ENCODE results near the gene STXBP5L. TPM values are rescaled to one million over a fixed set of nuclear protein-coding genes. Genes with fewer than 3 reads are reported as not detected.
"Not testable (repeated sequence)": the region's sequence is repeated elsewhere in the genome, so short reads cannot be mapped to it uniquely, and the experiment has no call there.

STXBP5L gene
- total and polyA plus RNA-seq, 10 of the 15 experiments (the other 5 are each of a cell fraction or from before 2014, with no cell fraction given): under 0.01 to 0.08 (median 0.04) TPM; not detected in 6

DNA sequence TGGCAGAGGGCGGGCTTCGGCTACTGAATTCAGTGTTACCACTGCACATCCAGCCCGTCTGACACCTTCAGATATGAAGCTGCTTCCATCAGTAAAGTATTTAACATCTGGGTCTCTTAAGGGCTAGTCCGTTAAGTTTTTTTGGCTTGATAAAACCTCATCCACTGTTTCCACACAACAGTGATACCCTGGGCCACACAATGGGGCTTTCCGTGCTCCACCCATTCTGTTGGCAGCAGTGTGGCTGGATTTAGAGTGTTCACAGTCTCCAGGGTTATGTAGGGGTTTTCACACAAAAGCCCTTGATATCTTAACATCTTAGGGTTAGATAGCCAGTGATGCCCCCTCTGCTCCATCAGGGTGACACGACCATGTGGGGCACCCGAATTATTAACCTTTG lies 165.0 kb downstream of the STXBP5L start:
- DNase-seq (ENCODE audit: low read depth, low spot score) (no peak), FAIRE-seq (no peak), ATAC-seq (no peak)
- RAD21 ChIA-PET (ENCODE audit: unreplicated experiment): no interaction called here
- BruUV-seq (replicated peaks): no TSS peak
- no peaks in the 10 kb centered on the region for H3K27me3 ChIP-seq (replicated peaks in 1 of 2; ENCODE audit: control insufficient read depth in 2 of 2, insufficient read depth in 2 of 2, low read length in 1 of 2)
- H3K27ac ChIP-seq (ENCODE audit: control insufficient read depth, insufficient read depth): no peak overlapping the region
- SMC1A ChIA-PET (ENCODE audit: uncharacterized antibody, unreplicated experiment): no interaction called here
- no peak overlapping the region for H3K4me2 ChIP-seq (ENCODE audit: control insufficient read depth, insufficient read depth)
- in situ Hi-C loops (cut with MboI) (no loop called here), intact Hi-C loops (cut with micrococcal nuclease; ENCODE audit: unreplicated experiment) (no loop called here)
- POLR2A ChIA-PET: no interaction called here
- no peak for TF ChIP-seq EGR1 (IDR thresholded peaks at IDR 0.05; ENCODE audit: borderline replicate concordance in 1 of 2, low read depth in 2 of 2, low read length in 2 of 2)
- no peak for TF ChIP-seq WRNIP1 (IDR thresholded peaks at IDR 0.05; ENCODE audit: borderline replicate concordance, low read depth, low read length)
- no peak for TF ChIP-seq SREBF1 (IDR thresholded peaks at IDR 0.05; ENCODE audit: low read length)
- H3K36me3 ChIP-seq (ENCODE audit: control insufficient read depth in 2 of 2, insufficient read depth in 2 of 2, low read length in 1 of 2): no peaks in the 10 kb centered on the region
- H2AFZ ChIP-seq (ENCODE audit: control insufficient read depth, low read depth, low read length): no peak overlapping the region
- WGBS (ENCODE audit: insufficient coverage, insufficient replicate concordance, low lambda C conversion rate, missing lambda C conversion rate): 19% methylated on average over 7 of the region's 7 CpGs
- no peaks in the 10 kb centered on the region for H3K9me3 ChIP-seq (replicated peaks; ENCODE audit: control insufficient read depth, insufficient read depth, low read length)
- CTCF ChIA-PET: no interaction called here
- H3K4me1 ChIP-seq (ENCODE audit: control insufficient read depth, insufficient read depth, low read length): no peaks in the 10 kb centered on the region
- H3K9ac ChIP-seq (ENCODE audit: control insufficient read depth, insufficient read depth, low read length): no peak overlapping the region
- no peaks in the 10 kb centered on the region for H4K20me1 ChIP-seq (ENCODE audit: control insufficient read depth, insufficient read depth)
- no peaks in the 10 kb centered on the region for H3K79me2 ChIP-seq (ENCODE audit: control insufficient read depth, insufficient read depth, low read length)
- H3K4me3 ChIP-seq: no peak overlapping the region

DNA sequence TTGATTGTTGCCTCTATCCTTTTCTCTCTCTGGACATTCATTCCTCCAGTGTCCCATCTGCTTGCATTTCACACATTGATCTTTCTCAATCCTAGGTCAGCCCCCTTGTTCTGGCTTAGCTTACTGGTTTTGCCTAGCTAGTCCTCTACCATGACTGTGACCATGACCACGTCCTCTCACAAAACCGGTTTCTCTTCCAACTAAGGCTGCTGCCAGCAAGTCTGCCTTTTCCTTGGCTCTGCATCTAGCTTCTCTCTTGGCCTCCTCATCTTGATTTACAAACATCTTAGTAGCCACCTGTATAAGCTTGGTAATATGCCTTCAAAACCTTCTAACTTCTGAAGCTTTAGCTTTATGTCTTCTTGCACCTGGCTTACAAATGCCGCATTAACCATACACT lies 167.2 kb downstream of the STXBP5L start:
- 51% methylated on average over 3 of the region's 3 CpGs for WGBS (ENCODE audit: insufficient coverage, insufficient replicate concordance, low lambda C conversion rate, missing lambda C conversion rate)
- CTCF ChIA-PET: no interaction called here

DNA sequence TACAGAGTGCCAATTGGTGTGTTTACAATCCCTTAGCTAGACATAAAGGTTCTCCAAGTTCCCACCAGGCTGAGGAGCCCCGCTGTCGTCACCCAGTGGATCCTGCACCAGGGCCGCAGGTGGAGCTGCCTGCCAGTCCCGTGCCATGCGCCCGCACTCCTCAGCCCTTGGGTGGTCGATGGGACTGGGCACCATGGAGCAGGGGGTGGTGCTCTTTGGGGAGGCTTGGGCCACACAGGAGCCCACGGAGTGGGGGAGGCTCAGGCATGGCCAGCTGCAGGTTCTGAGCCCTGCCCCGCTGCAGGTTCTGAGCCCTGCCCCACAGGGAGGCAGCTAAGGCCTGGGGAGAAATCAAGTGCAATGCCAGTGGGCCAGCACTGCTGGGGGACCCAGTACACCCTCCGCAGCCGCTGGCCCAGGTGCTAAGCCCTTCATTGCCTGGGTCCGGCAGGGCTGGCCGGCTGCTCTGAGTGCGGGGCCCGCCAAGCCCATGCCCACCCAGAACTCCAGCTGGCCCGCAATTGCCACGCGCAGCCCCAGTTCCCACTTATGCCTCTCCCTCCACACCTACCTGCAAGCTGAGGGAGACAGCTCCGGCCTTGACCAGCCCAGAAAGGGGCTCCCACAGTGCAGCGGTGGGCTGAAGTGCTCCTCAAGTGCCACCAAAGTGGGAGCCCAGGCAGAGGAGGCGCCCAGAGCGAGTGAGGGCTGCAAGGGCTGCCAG lies 170.5 kb downstream of the STXBP5L start:
- H3K79me2 ChIP-seq (ENCODE audit: control insufficient read depth, insufficient read depth, low read length); H4K20me1 ChIP-seq (ENCODE audit: control insufficient read depth, insufficient read depth); FAIRE-seq; H3K27ac ChIP-seq (ENCODE audit: control insufficient read depth, insufficient read depth); H3K4me3 ChIP-seq; intact Hi-C loops (cut with micrococcal nuclease; ENCODE audit: unreplicated experiment); RAD21 ChIA-PET (ENCODE audit: unreplicated experiment); ATAC-seq; DNase-seq (ENCODE audit: low read depth, low spot score); H3K9me3 ChIP-seq (replicated peaks; ENCODE audit: control insufficient read depth, insufficient read depth, low read length); H3K9ac ChIP-seq (ENCODE audit: control insufficient read depth, insufficient read depth, low read length); H3K27me3 ChIP-seq (replicated peaks in 1 of 2; ENCODE audit: control insufficient read depth in 2 of 2, insufficient read depth in 2 of 2, low read length in 1 of 2); BruUV-seq (replicated peaks); in situ Hi-C loops (cut with MboI); H3K4me2 ChIP-seq (ENCODE audit: control insufficient read depth, insufficient read depth); H3K4me1 ChIP-seq (ENCODE audit: control insufficient read depth, insufficient read depth, low read length); SMC1A ChIA-PET (ENCODE audit: uncharacterized antibody, unreplicated experiment); H2AFZ ChIP-seq (ENCODE audit: control insufficient read depth, low read depth, low read length); H3K36me3 ChIP-seq (ENCODE audit: control insufficient read depth in 2 of 2, insufficient read depth in 2 of 2, low read length in 1 of 2); CTCF ChIA-PET; POLR2A ChIA-PET: not testable (repeated sequence)
- WGBS (ENCODE audit: insufficient coverage, insufficient replicate concordance, low lambda C conversion rate, missing lambda C conversion rate): 46% methylated on average over 18 of the region's 22 CpGs

More for the DNA sequence above, 167.2 kb downstream of the STXBP5L start:
- ATAC-seq: no peak
- ChIA-PET SMC1A (ENCODE audit: uncharacterized antibody, unreplicated experiment) (no interaction called here), POLR2A (no interaction called here), RAD21 (ENCODE audit: unreplicated experiment) (no interaction called here)
- no peak overlapping the region for H3K9ac ChIP-seq (ENCODE audit: control insufficient read depth, insufficient read depth, low read length)
- H3K27me3 ChIP-seq (replicated peaks in 1 of 2; ENCODE audit: control insufficient read depth in 2 of 2, insufficient read depth in 2 of 2, low read length in 1 of 2): no peaks in the 10 kb centered on the region
- no peak overlapping the region for H3K27ac ChIP-seq (ENCODE audit: control insufficient read depth, insufficient read depth)
- no peak for FAIRE-seq
- intact Hi-C loops (cut with micrococcal nuclease; ENCODE audit: unreplicated experiment) (no loop called here), in situ Hi-C loops (cut with MboI) (no loop called here)
- H3K4me3 ChIP-seq: no peak overlapping the region
- no TSS peak for BruUV-seq (replicated peaks)
- no peaks in the 10 kb centered on the region for H4K20me1 ChIP-seq (ENCODE audit: control insufficient read depth, insufficient read depth)
- H3K4me2 ChIP-seq (ENCODE audit: control insufficient read depth, insufficient read depth): no peak overlapping the region
- no peaks in the 10 kb centered on the region for H3K4me1 ChIP-seq (ENCODE audit: control insufficient read depth, insufficient read depth, low read length)
- no peaks in the 10 kb centered on the region for H3K9me3 ChIP-seq (replicated peaks; ENCODE audit: control insufficient read depth, insufficient read depth, low read length)
- no peak for DNase-seq (ENCODE audit: low read depth, low spot score)
- H3K79me2 ChIP-seq (ENCODE audit: control insufficient read depth, insufficient read depth, low read length): no peaks in the 10 kb centered on the region
- H3K36me3 ChIP-seq (ENCODE audit: control insufficient read depth in 2 of 2, insufficient read depth in 2 of 2, low read length in 1 of 2): no peaks in the 10 kb centered on the region
- TF ChIP-seq TCF7 (IDR thresholded peaks at IDR 0.05; ENCODE audit: borderline replicate concordance) (no peak), SRF (IDR thresholded peaks at IDR 0.05; ENCODE audit: low read depth in 2 of 2, low read length in 2 of 2) (no peak), SMAD1 (IDR thresholded peaks at IDR 0.05; ENCODE audit: low read depth, partially characterized antibody) (no peak), SIN3A (IDR thresholded peaks at IDR 0.05; ENCODE audit: low read depth, low read length) (no peak), GATAD2B (conservative IDR thresholded peaks at IDR 0.05; ENCODE audit: low read depth) (no peak), TBL1XR1 (IDR thresholded peaks at IDR 0.05; ENCODE audit: low read depth, low read length) (no peak), SPI1 (IDR thresholded peaks at IDR 0.05; ENCODE audit: borderline replicate concordance, insufficient read depth, low read depth, low read length) (no peak)
- no peak overlapping the region for H2AFZ ChIP-seq (ENCODE audit: control insufficient read depth, low read depth, low read length)
